Embryonic facial prominence (tissue), 1 donor: ENCODE results near the gene MAP3K1.

Source experiments
- DNase-seq: peaks from one replicate; pipeline ENCODE4 v3.0.0-alpha.2; 2016; ENCODE audit errors: extremely low spot score

MAP3K1 gene

DNA sequence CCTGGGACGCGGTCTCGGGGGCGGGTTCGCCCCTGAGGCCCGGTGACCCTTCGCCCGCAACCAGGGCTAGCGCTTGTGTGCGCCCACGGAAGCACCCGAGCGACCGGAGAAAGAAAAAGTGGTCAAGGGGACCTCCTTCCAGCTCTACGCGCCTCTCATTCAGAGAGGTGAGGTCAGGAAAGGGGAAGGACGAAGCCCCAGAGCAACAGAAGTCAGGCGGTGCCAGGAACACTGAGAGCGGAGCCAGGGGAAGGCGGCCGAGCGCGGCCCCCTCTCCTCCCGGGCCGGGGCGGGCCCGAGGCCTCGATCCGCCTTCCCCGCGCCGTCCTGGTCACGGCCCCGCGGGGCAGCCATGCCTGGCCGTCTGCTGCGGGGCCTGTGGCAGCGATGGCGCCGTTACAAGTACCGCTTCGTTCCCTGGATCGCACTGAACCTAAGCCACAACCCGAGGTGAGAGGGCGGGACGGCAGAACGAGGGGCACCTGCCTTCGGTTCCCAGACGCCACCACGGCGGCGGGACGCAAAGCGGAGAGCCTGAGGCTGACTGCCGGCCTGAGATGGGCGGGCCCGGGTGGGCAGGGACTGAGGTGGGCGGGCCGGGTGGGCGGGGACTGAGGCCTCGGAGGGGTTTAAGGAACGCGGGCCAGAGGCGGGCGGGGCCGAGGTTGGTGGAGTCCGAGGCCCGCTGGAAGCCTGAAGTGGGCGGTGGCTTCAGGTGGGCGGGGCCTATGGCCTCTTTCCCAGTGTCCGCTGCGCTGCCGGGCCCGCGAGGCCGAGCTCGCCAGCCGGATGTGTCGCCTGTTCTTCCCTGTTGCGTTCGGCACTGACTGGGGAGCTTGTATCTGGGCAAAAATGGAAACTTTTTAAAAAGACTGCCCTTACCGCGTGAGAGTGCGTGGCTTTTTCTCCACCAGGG lies 94.2 kb downstream of the MAP3K1 start, which contains the start of gene SETD9:
Gene SETD9, plus strand, starts transcription at position 303 of the 916 bp plus-strand sequence. Its CDS starts 50 bp downstream, at position 353.
- peak; percentile 94 for DNase-seq

DNA sequence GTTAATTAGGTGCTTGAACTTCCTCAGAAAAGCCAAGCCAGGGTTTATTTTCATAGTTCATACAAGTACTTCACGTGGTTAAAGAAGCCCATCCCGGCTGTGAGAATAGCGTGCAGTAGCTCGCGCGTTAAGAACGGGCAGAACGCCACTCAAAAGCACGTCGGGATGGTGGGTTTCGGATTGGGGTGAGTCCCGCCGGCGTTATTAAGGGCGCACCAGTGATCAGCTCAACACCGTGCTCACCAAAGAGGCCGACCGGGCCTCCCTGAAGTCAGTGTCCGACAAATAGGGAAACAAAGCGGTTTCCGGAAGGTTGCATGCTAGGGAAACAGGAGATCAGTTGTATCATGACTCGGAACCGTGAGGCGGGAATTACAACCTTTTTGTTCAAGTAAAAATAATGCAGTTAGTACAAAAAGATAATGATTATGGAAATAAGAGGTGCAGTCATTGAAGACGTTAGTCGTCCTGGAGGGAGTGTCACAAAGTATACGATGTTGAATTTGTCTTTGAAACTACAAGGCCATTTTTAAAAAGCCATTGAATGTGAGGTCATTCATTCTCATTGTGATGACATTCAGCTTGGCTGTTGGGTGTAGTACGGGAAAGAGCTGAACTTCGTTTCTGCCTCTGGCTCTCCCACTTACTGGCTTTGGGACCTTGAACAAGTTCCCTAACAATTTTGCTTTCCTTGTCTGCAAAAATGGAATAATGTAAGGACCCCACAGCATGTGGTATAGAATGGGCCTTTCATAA lies 95.0 kb downstream of the MAP3K1 start:
- DNase-seq = peak; percentile 12

DNA sequence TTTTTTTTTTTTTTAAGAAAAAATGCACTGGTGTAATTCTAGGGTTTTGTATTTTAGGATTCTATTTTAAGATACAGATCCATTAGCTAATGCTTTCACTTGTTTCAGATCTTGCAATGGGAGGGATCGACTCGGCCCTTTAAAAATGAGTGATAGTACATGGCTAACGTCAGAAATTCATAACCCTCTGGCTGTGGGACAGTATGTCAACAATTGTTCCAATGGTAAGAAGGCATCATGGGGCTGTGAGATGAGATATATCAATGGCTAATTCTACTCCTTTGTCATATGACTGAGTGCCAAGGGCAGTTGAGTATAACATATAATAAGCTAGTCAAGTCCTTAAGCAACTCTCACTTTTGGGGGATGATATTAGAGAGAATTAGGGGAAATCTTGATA lies 98.4 kb downstream of the MAP3K1 start:
- no peak for DNase-seq

DNA sequence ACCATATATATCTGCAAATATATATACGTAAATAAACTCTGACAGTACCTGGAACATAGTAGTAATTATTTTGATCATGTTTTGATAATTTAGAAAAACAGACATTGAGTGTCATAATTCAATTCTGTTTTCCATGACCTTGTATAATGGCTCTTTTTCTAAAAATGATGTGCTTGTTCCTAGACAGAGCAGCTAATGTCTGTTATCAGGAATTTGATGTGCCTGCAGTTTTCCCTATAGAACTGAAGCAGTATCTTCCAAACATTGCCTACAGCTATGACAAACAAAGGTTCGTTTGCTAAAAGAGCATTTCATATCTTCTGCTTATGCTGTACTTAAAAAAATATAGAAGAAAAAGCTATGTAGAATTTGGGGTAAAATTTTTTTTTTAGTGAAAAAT lies 99.3 kb downstream of the MAP3K1 start:
- DNase-seq = no peak

DNA sequence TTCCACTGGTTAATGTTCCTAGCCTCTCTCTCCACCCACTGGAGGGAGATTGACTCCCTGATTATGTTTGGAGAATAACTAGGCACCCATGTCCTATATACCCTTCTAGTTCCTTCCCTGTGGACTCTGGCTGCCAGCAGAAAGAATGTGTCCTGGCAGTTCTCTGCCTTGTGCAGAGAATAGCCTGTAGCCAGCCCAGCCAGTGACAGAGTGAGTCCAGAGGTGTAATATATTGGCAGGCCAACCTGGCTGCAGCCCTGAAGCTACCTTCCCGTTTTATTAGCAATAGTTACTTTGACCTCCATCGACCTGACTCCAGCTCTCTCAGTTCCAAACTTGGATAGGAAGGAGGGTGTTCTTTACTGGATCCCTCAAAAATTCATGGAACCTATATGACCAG lies 102.2 kb downstream of the MAP3K1 start:
- no peak for DNase-seq

DNA sequence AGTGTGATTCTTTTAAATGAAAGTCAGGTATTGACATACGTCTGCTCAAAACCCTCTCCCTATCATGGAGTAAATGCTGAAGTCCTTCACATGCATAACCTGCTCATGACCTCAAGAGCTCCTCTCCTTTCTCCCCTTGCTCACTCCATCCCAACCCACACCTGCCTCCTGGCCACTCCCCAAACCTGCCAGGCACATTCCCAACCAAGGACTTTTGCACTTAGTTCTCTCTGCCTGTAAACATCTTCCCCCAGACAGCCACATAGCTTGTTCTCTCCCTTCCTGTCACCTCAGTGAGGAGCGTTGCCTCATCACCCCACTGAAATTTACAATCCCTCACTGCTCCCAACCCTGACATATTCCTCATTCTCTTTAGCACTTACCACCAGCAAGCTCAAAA lies 102.7 kb downstream of the MAP3K1 start:
- DNase-seq = no peak

DNA sequence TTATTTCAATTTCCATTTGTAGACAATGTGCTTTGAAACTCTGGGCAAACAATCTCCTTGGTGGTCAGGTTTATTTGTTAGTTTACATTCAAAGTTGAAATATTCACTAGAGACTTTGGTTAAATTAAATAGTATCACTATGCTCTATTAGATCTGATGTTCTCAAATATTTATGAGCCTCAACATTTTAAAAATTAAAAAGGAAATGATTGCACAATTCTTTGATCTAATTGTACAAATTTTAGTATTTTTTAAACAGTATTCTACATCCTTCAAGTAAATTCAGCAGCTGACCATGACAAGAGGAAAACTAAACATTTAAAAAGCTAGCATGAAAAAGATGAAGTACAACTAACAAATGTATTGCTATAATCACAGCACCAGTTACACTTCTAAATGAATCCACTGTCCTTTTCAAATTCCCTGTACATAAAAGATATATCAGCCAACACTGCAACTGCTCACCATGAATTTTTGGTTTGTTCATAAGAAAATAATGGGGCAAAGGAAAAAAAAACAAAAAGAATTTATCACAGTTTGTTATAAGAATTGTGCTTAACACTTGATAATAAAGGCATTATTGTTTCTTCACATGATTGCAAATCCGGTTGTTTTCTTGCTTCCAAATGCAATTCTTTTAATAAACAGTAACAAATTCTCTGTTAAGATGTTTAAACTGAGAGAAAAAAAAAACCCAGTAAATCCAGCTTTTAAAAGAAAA lies 104.8 kb downstream of the MAP3K1 start:
- DNase-seq = no peak

DNA sequence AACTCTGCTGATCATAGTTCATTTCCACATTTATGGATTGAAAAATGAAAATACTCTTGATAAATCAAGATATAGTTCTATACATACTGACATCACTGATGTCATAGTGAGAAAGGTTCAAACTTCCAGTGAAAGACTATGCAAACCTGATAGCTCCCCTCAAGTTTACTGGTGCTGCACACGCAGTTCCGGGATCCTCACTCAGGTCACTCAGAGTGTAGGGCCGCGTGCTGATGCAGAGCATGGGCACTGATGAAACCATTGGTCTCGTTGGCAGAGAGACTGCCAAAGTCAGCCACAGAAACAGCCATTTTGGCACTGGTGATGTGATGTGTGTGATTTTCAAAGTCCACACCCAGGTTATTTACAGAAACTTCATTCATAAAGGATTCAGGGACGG lies 107.6 kb downstream of the MAP3K1 start:
- DNase-seq = no peak

DNA sequence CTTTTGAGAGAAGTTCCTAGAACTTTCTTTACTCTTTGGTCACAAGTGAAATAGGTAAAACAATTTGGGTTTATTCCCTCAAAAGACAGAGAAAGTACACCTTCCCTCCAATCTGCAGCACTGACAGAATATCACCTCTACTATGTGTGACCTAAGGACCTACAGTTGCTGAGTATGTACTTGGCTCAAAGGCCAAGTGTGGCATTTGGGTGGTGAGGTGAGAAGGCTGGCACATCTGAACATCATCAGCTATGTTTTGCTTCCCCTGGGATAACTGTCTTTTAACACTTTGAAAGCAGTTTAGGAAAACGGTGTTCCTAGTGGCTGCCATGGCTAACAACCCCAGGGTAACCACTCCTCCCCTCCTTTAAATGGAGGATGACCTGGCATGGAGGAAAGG lies 119.0 kb downstream of the MAP3K1 start:
- no peak for DNase-seq

DNA sequence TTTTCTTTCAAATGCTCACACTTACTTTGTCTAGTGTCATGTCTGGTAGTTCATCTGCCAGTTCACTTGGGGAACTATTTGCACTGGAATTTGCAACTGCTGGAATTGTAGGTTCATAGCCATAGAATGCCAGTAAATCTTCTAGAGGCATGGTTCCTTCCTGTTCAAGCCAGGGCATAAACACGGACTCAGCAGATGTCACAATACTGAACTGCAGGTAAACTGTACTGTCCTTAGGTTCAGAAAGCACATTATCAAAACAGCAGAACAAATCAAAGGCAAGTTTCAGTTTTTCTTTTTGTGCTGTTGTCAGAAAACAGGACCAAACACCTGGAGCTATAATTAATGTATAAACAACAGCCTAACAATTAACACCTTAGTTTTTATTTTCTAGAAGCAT lies 123.5 kb downstream of the MAP3K1 start:
- no peak for DNase-seq

DNA sequence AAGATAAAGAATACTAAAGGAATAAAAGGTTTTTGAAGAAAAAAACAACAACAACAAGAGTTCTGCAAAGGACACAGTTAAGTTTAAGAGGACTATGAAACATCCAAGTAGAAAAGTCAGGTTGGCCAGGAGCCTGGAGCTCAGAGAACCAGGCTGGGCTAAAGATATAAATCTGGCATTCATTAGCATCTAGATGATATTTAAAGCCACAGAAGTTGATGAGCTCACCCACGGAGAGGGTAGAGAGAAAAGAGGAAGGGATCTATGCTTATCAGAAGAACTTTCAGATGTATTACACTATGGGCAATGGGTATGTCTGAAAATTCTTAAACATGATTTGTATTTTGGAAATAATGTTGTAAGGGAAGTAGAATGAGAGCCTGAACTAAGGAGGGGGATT lies 126.6 kb downstream of the MAP3K1 start:
- DNase-seq = no peak
